ENCODE data around the gene ASCC3.
"Not testable (repeated sequence)": the region's sequence is repeated elsewhere in the genome, so short reads cannot be mapped to it uniquely, and the experiment has no call there.

ASCC3 gene

DNA sequence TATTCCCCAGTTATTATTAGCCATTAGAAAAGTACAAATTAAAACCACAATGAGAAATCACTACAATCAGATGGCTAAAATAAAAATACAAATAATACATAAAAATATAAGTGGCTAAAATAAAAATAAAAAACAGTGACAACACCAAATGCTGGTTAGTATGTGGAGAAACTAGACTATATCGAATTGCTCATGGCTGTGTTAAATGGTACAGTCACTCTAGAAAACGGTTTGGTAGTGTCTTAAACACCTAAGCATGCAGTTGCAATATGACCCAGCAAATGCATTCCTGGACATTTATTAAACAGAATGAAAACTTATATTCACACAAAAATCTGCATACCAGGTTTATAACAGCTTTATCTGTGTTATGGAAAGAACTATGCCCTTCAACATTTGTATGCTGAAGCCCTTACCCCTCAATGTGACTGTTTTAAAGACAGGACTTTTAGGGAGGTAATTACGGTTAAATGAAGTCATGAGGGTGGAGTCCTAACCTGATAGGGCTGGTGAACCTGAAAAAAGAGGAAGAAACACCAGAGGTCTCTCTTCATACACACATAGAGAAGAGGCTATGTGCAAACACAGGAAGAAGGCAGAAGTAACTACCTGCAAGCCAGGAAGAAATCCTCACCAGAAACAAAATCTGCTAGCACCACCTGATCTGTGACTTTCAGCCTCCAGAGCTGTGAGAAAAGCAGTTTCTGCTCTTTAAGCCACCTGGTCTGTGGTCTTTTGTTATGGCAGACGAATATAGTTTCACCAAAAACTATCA, 84.9 kb downstream of the ASCC3 start:
- no peak for DNase-seq

DNA sequence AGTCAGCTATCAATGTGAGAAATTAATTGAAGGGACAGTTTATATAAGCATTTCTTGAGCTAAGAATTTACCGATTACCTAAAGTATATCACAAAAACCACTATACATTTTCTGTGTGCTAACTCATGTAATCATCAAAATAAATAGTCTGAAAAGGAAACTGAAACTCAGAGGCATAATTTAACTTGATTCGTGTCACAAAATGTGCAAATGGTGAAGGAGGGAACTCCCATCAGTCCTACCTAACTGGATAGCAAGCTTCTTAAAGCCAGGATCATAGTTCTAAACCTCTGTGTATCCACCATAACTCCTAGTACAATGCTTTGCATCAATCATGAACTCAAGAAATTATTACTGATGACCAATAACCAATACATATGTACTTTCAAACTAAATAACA, 91.0 kb downstream of the ASCC3 start:
- no peak for DNase-seq

GRCh38 chr6:100785982-100786381, 95.1 kb downstream of the ASCC3 start:
- DNase-seq, result no peak

DNA sequence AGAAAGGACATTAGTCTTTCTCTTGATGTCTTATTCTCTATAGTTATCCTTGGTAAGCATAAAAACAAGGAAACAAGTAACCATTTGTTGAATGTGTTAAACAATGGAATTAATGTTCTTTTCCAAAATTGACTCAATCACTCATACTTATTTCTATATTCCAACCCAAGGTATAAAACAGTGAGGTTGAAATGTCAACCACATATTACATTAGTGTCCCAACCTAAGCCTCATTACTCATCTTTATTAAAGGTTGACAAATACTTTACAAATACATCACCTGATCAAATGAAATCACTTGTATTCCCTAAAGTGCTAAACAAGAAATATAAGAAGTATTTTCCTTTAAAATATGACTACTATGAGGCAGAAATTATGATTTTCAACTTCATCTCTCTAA, 100.5 kb downstream of the ASCC3 start:
- no peak for DNase-seq

DNA sequence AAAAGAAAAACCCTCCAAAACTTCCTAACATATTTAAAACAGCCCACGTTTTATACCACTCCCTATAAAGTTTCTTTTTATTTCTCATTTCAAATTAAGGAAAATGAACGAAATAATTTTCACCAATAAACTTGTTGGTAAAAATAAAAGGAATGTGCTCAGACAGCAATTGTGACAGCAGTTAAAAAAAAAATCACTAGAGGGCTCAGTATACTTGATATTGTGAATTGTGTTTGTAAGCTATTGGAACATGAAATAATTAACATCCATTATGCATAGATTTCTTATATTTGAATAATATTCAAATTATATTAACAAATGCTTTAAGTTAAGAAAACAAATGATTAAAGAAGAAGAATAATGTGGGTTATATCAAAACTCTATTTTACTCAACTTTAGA, 105.5 kb downstream of the ASCC3 start:
- no peak for DNase-seq

DNA sequence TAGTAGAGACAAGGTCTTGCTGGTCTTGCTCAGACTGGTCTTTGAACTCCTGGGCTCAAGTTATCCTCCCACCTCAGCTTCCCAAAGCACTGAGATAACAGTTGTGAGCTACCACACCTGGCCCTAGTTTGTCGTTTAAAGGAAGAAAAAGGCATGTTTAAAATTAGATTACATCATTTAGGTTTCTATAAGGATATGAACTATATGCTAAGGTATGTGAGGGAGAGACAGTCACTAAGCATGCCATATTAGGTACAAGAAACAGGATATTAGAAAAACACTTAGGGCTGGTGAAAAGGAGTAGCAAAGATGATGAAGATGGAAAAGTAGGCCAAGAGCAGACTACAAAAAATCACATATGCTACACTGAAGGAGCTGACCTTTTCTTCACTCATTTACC, 106.4 kb downstream of the ASCC3 start:
- DNase-seq, result no peak

DNA sequence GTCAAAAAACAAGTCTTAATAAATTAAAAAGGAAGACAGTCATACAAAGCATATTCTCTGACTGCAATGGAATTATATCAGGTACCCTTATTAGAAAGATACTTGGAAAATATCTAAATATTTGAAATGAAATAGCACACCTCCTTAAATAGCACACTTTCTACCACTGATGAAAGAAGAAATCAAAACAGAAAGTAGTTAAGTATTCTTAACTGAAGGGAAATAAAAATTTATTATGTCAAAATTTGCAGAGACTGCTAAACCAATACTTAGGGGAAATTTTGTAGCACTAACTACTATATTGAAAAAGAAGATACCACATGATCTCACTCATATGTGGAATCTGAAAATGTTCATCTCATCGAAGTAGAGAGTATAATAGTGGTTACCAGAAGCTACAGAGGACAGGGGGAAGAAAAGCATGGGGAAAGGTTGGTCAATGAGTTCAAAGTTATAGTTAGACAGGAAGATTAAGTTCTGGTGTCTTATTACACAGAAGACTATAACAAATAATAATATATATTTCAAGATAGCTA, 112.2 kb downstream of the ASCC3 start:
- DNase-seq, result no peak

DNA sequence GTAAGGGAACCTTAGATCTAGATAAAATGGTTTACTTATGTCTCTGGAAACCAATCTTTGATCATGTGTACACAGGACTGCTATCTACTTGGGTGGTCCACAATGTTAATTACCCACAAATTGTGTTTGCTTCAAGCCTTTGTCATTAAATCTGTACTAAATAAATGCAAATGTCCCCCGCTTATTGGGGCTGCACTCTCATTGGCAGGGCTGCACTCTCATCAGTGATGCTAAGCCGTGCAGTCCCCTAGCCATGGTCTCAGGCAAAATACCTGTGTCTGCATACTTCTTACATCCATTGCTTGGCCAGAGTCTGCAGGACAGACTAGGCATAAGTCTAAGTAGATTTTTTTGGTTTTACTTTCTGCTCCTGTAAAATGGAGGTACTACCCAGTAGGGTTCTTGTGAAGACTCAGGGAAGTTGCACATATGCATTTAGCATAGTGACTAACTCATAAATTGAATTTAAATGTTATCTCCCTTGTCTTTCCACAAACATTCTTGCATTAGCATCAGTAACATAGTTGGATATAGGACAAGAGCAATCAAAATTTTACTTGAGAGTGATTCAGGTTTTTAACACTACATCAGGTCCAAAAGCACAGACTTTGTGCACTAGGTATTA, 117.4 kb downstream of the ASCC3 start:
- DNase-seq, result no peak

DNA sequence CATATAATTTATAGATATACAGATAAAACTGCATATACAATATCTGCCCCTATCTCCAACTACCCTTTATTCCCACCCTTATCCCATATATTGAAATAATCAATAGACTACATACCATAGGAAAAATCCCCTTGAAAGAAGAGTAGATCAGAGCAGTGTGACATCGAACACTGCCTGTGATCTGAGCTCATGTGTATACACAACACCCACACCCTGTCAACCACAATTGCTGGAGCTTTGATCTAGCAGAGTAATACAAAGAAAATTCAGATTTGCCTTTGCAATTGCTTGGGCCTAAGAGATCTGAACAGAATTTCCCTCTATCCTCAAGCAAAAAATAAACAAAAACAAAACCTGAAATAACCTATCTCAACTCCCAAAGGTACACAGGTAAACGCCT, 119.3 kb downstream of the ASCC3 start:
- DNase-seq, result no peak

- DNase-seq, result not testable (repeated sequence)
These were observed 122.7 kb downstream of the ASCC3 start for GRCh38 chr6:100758386-100758785.

DNA sequence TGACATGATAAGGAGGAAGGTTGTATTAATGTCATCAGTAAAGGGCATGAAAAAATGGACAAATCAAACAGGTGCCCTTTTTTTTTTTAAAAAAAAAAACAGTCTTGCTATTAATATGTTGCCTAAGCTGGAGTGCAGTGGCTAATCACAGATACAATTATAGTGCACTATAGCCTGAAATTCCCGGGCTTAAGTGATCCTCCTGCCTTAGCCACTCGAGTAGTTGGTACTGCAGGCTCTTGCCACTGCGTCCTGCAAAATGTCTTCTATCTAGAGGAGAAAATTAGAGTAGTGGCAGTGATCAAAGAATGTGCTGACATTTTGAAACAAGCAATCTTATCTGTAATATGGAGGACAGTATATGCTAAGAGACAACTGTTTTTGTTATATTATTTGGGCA, 127.7 kb downstream of the ASCC3 start:
- no peak for DNase-seq

DNA sequence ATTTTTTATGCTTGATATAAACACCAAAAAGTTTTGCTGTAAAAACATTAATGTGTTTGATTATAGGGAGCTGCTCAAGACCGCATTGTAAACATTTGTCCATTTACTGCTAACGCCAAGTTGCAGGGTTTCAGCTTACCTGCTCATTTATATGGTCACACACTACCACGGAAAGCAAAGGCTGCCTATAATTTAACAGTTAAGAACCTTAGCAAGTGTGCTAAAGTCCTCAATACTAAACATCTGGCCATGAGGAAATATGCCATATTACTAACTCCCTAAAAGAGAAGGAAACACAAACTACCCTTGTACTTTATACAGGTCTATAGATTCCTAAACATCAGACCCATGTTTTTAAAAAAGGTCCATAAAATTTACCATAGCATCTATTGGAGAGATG, 129.5 kb downstream of the ASCC3 start:
- no peak for DNase-seq

- DNase-seq, result no peak
These were observed 135.6 kb downstream of the ASCC3 start for GRCh38 chr6:100745419-100746041.

GRCh38 chr6:100740439-100740838, 140.7 kb downstream of the ASCC3 start:
- no peak for DNase-seq

- not testable (repeated sequence) for DNase-seq
These were observed 143.4 kb downstream of the ASCC3 start for GRCh38 chr6:100737720-100738119.

DNA sequence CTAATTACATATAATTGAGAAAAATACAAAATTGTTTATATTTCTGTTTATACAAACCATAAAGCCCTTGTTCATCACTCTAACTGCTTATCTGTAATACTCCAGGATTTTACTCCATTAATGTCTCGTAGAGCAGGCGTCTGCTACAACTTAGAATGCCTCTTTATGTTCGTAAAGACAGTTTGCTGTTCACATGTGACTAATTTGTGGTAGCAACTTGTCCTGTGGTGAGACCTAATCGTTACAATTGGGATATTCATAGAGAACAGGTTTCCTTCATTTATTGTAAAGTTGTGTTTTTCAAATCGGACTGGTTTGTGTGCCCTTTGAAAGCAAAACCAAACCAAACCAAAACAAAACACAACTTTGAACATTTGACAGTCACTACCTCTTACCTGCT, 149.7 kb downstream of the ASCC3 start:
- DNase-seq, result no peak

DNA sequence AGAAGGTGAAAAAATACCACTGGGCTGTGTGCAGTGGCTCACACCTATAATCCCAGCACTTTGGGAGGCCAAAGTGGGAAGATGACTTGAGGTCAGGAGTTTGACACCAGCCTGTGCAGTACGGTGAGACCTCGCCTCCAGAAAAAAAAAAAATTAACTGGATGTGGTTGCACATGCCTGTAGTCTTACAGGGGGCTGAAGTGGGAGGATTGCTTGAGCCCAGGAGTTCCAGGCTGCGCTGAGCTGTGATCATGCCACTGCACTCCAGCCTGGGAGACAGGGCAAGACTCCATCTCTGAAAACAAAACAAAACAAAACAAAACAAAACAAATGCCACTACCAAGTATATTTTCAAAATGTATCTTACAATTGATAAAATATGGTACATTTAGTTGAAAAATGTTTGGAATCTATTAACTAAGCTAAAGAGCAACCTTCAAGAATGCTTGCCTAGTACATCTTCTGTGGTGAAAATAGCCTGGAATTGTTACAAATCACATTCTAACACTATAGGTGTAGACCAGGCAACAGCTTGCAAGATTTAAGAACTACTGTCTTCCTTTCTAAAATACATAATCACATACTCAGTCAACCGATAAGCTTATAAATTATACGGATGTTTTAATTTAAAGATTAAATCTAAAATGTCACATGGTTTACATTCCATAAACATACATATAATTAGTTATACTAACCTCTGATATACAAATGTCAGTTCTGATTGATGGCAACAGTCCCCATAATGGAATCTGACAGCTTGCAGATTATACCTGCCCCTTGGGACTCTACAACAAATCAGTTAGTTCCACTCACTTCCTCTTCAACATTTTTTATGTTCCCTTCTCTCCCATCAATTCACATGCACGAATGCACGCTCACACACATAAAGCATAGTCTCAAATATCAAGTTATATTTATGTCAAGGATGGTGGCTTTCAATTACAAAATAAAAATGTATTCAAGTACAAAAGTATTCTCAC, 150.8 kb downstream of the ASCC3 start:
- no peak for DNase-seq

DNA sequence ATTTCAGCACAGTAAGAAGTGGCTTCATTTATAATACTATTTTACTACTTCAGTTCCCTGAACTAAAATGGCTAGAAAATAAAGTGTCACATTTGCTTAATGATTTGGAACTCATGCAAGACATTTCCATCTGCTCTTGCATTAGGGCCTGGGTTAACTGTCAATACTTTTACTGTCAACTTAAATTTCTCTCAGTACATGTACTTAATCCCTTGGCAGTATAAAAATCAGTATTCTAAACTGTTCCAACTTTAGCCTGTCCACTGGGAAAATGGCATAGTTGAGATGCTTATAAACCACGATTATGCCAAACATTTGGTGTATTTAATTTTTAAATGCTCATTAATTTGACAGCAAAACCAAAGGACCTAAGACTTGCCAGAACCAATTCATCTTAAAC, 154.5 kb downstream of the ASCC3 start:
- no peak for DNase-seq

DNA sequence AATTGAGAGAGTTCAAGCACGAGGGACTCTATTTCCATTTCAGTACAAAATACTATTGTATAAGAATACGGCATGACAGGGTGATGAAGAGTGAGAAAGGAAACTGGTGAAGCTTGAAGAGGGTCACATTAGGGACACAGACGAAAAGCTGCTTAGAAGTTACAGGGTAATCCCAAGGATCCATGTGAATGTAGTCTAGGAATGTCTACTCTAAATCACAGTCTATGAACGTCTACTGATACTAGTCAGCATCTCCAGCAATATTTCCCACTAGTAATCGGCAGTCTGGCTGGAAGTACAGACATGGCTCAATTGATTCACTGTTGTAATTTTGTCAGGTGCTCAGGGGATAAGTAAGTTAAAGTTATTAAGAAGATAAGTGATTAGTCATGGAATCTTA, 156.4 kb downstream of the ASCC3 start:
- DNase-seq, result no peak

DNA sequence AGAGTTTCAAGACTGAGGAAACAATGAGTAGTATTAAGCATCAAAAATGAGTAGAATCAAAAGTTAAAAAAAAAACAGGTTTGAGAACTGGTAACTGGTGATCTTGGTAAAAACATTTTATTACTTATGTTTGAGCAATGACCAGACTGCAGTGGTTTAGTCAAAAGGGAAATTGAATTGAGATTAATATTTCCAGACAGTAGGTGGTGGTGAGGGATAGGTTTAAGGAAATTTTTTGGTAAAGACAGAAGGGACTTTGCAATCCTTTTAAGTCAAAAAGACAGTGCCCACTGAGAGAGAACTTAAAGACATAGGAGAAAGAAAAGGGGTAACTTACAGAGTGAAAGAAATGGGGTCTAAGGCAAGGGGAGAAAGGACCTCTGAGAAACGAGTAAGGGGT, 156.9 kb downstream of the ASCC3 start:
- no peak for DNase-seq

GRCh38 chr6:100721256-100721655, 159.9 kb downstream of the ASCC3 start:
- DNase-seq, result no peak

GRCh38 chr6:100719883-100720682, 161.0 kb downstream of the ASCC3 start:
- no peak for DNase-seq
